NT2/D1 (cell line): ENCODE measurements around the gene NUTF2.

Experiments
- YY1 ChIP-seq: IDR thresholded peaks from 2 replicates; pipeline ENCODE4 v1.6.1; 2011; ENCODE audit not compliant: insufficient read length, insufficient read depth
- ZNF274 ChIP-seq: IDR thresholded peaks from 2 replicates; pipeline ENCODE4 v1.6.1; 2011; ENCODE audit warnings: mild to moderate bottlenecking, low read depth, low read length

DNA sequence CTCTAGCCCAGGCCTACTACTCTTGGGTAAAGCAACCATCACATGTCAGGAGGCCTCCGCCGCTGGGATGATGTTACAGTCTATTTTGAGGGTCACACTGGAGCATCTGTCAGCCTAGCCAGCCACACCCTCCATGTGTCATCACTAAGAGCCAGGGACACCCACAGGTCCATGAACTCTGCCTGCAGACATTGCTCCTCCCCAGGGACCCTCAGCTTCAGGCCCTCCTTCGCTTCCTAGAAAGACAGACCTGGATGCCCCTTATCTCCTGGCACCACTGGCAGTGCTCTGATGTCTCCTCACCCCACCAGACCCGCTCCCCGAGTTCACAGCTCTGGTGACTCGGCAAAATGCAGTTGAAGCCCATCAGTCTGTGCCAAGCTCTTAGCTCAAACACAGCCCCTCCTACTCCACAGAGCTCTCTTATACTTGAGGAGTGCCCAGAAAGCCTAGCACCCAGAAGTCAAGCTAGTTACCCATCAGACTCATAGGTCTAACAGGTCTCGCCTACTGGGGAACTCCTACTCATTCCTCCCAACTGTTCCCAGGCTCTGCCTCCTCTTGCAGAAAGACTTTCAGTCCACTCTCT, 46.3 kb upstream of the NUTF2 start:
- TF ChIP-seq YY1 (no peak), ZNF274 (no peak)
